Testis (tissue), 2 donors: ENCODE results near the gene PDIK1L.

ENCODE experiments used
- CTCF ChIP-seq, 3 experiments: fragments of 450-650 bp in 2 of 3; fragments of 200-600 bp in 1 of 3; sonication (generic) in 1 of 3; IDR thresholded peaks; one replicate each; pipeline ENCODE4 v1.5.1; 2016 to 2019; ENCODE audit warnings: antibody characterized with exemption in 3 of 3, mild to moderate bottlenecking in 2 of 3, moderate library complexity in 1 of 3
- POLR2A ChIP-seq: fragments of 450-650 bp; IDR thresholded peaks from one replicate; pipeline ENCODE4 v1.6.1; 2017; ENCODE audit warnings: antibody characterized with exemption, mild to moderate bottlenecking, moderate library complexity

GRCh38 chr1:26158271-26158907, 46.8 kb downstream of the PDIK1L start:
- TF ChIP-seq CTCF (IDR thresholded peaks at IDR 0.05) = no peak
- no peak for TF ChIP-seq POLR2A
